Activated CD8-positive, alpha-beta memory T cell treated with anti-CD3 and anti-CD28 coated beads, Interleukin-2, amount 10 ng/mL, durations not matched to agents 7 days and 5 days (primary cell): ENCODE data around the gene BHLHA9. TPM values are rescaled to one million over a fixed set of nuclear protein-coding genes. Genes with fewer than 3 reads are reported as not detected.

Experiments
- ATAC-seq: fragments of 150-1000 bp; cut with Tn5 transposase; one replicate; pipeline ENCODE4 v1.10.0; 2021; ENCODE audit warnings: moderate library complexity
- CTCF ChIA-PET: fragments of 350-600 bp; sonication (Branson Sonifier 250); formaldehyde crosslinking; loops from one replicate; lab custom pipeline; 2021; ENCODE audit warnings: antibody characterized with exemption; lab: Charles Lee
- DNase-seq: peaks from one replicate; pipeline ENCODE4 v3.0.0-alpha.2; 2020
- H3K27ac Mint-ChIP-seq: one replicate; pipeline ENCODE4 v1.8.0; 2021; ENCODE audit warnings: mild to moderate bottlenecking, mixed read lengths
- H3K27me3 Mint-ChIP-seq: one replicate; pipeline ENCODE4 v1.8.0; 2021; ENCODE audit warnings: mixed read lengths
- H3K36me3 Mint-ChIP-seq: one replicate; pipeline ENCODE4 v1.8.0; 2021; ENCODE audit warnings: mild to moderate bottlenecking, mixed read lengths
- H3K4me1 Mint-ChIP-seq: one replicate; pipeline ENCODE4 v1.8.0; 2021; ENCODE audit warnings: mixed read lengths
- H3K4me3 Mint-ChIP-seq: one replicate; pipeline ENCODE4 v1.8.0; 2021; ENCODE audit warnings: mild to moderate bottlenecking, moderate library complexity, mixed read lengths
- H3K9me3 Mint-ChIP-seq: one replicate; pipeline ENCODE4 v1.8.0; 2022; ENCODE audit warnings: low read depth, mixed read lengths
- total RNA-seq, 2 experiments: library from RNA; stranded (reverse); gene quantifications; one replicate each; pipeline ENCODE4 v1.2.3, GENCODE V29; 2021

The BHLHA9 gene
- total RNA-seq: not detected

DNA sequence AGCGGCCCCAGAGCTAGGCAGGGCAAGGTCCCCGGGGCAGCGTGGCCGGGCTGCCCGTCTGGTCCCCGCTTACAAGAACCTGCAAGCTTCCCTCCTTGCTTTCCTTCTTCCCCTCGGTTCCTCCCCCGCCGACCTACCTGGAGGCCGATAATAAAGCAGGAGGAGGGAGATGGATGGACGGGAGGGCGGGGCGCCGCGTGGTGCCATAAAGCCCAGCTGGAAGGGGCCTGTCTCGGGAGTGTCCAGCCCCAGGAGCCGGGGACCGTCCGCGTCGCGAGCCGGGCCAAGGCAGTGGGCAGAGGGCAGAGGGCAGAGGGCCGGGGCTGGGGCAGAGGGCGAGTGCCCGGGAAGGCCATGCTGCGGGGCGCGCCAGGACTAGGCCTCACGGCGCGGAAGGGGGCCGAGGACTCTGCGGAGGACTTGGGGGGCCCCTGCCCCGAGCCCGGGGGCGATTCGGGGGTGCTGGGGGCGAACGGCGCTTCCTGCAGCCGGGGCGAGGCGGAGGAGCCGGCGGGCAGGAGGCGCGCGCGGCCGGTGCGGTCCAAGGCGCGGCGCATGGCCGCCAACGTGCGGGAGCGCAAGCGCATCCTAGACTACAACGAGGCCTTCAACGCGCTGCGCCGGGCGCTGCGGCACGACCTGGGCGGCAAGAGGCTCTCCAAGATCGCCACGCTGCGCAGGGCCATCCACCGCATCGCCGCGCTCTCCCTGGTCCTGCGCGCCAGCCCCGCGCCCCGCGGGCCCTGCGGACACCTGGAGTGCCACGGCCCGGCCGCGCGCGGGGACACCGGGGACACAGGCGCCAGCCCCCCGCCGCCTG is at the start of gene BHLHA9:
Gene BHLHA9, plus strand, starts transcription at position 235 of the 820 bp plus-strand sequence. Its CDS starts 120 bp downstream, at position 355.
- Mint-ChIP-seq H3K4me1 (peaks cover 10% of the 10 kb centered on the region), H3K4me3 (peak within 1 kb of the TSS; percentile 24), H3K36me3 (no peaks in the 10 kb centered on the region), H3K27ac (no peak within 1 kb of the TSS), H3K27me3 (peaks cover 45% of the 10 kb centered on the region), H3K9me3 (no peaks in the 10 kb centered on the region)
- DNase-seq: no peak
- ATAC-seq: no peak
- CTCF ChIA-PET: interaction anchor here (1.9 to 3.7 kb wide), 3 partner anchors 11 to 148 kb away, joined by 5 to 25 read pairs (median 17); no protein-coding TSS in a partner anchor

DNA sequence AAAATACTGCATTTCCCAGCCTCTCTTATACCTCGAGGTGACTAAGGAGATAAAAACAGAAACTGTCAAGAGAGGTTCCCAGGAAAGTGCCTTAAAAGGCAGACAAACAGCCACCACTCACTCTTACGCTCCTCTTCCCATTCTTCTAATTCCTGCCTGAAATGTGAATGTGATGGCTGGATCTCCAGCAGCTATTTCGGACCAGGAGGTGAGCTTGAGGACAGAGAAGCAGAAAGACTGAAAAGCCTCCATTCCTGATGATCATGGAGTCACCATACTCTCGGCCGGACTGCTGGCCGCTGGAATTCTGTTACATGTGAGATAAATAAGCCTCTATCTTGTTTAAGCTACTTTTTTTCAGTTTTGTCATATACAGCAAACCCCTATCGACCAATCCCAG is 49.0 kb upstream of the BHLHA9 start:
- Mint-ChIP-seq H3K36me3 (peaks cover 1% of the 10 kb centered on the region), H3K27ac (no peak overlapping the region), H3K4me1 (no peaks in the 10 kb centered on the region), H3K27me3 (peaks cover 4% of the 10 kb centered on the region), H3K9me3 (no peaks in the 10 kb centered on the region), H3K4me3 (no peak overlapping the region)
- ATAC-seq: no peak
- DNase-seq: no peak
- CTCF ChIA-PET: interaction anchor here (1.4 kb wide), 1 partner anchor 99 kb away, joined by 3 read pairs; no protein-coding TSS in a partner anchor

DNA sequence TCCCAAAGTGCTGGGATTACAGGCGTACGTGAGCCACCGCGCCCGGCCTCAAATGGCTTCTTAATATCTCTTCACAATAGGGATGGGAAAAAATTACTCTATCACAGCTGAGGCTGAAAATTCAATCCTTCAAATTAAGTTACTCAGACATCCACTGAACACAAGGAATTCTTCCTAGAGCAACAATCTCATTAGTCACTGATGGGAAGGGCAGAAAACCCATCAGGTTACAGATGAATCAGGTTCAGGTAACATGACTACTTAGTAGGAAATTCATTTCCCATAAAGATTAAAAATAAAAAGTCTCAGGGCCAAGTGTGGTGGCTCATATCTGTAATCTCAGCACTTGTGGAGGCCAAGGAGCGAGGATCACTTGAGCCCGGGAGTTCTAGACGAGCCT is 47.9 kb upstream of the BHLHA9 start:
- CTCF ChIA-PET: no interaction called here

DNA sequence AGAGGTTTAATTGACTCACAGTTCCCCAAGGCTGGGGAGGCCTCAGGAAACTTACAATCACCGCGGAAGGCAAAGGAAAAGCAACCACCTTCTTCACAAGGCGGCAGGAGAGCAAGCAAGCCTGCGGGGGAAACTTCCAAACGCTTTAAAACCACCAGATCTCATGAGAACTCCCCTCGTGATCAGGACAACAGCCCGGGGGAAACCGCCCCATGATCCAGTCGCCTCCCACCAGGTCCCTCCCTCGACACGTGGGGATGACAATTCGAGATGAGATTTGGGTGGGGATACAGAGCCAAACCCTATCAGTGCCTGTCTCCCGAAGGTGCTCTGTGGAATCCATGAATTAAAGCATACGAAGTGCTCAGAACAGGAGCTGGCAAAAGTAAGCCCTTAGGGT is 46.6 kb upstream of the BHLHA9 start:
- CTCF ChIA-PET: no interaction called here
- DNase-seq: no peak
- H3K4me3 Mint-ChIP-seq: no peak overlapping the region
- H3K4me1 Mint-ChIP-seq: peaks cover 11% of the 10 kb centered on the region
- ATAC-seq: no peak
- peaks cover 9% of the 10 kb centered on the region for H3K36me3 Mint-ChIP-seq
- H3K27ac Mint-ChIP-seq: no peak overlapping the region
- H3K27me3 Mint-ChIP-seq: peaks cover 21% of the 10 kb centered on the region
- no peaks in the 10 kb centered on the region for H3K9me3 Mint-ChIP-seq

More for the DNA sequence above, 47.9 kb upstream of the BHLHA9 start:
- H3K27me3 Mint-ChIP-seq: peaks cover 11% of the 10 kb centered on the region
- peaks cover 1% of the 10 kb centered on the region for H3K4me1 Mint-ChIP-seq
- H3K9me3 Mint-ChIP-seq: no peaks in the 10 kb centered on the region
- H3K4me3 Mint-ChIP-seq: no peak overlapping the region
- ATAC-seq (no peak), DNase-seq (no peak)
- peaks cover 2% of the 10 kb centered on the region for H3K36me3 Mint-ChIP-seq
- no peak overlapping the region for H3K27ac Mint-ChIP-seq

DNA sequence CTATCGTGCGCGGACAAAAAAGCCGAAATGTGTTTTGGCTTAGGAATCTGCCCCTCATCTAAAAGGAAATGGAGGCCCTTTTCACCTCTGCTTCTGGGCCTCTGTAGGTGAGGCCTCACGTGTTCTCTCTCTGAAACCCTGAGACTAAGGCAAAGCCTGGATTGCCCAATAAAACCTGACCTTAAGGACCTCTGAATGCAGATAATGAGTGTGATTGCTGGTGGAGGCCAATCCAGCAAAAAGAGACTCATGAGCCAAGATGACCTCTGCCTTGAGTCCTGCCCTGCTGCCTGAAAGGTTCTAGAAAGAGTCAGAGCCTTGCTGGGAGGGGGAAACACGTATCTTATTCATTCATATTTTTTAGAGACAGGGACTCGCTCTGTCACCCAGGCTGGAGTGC is 45.9 kb upstream of the BHLHA9 start:
- Mint-ChIP-seq H3K4me3 (no peak overlapping the region), H3K36me3 (peaks cover 9% of the 10 kb centered on the region), H3K27me3 (peaks cover 21% of the 10 kb centered on the region), H3K9me3 (no peaks in the 10 kb centered on the region), H3K4me1 (peaks cover 11% of the 10 kb centered on the region), H3K27ac (no peak overlapping the region)
- CTCF ChIA-PET: no interaction called here
- ATAC-seq (no peak), DNase-seq (no peak)

DNA sequence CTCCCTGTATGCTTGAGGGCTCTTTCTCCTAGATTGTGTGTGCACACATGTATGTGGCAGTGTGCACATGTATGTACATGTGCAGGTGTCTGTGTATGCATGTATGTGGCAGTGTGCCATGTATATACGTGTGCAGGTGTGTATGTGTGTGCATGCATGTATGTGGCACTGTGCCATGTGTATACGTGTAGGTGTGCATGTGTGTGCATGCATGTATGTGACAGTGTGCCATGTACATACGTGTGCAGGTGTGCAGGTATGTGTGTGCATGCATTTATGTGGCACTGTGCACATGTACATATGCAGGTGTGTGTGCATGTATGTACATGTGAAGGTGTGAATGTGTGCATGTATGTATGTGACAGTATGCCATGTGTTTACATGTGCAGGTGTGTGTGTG is 43.9 kb upstream of the BHLHA9 start:
- ATAC-seq: no peak
- Mint-ChIP-seq H3K27me3 (peaks cover 33% of the 10 kb centered on the region), H3K4me3 (no peak overlapping the region), H3K4me1 (peaks cover 16% of the 10 kb centered on the region), H3K36me3 (peaks cover 10% of the 10 kb centered on the region), H3K27ac (no peak overlapping the region), H3K9me3 (no peaks in the 10 kb centered on the region)
- DNase-seq: no peak
- CTCF ChIA-PET: interaction anchor here (5.5 kb wide), 1 partner anchor 32 kb away, joined by 24 read pairs; no protein-coding TSS in a partner anchor

DNA sequence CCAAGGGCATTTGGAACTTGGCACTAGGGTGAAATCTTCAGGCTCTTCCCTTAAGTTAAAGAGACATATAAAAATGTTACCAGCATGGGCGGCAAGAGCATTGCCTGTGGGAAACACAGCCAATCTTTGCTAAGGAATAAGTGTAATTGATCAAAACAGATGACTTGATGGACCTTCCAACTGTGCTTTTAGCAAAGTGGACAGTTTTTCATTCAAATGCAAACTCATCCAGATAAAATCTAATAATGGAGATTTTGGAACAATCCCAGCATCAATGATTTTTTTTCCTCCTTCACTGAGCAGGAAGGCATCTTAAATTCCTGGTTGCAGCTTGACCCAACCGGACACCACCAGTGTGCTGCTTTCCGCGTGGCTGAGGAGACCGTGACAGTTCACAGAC is 42.9 kb upstream of the BHLHA9 start:
- Mint-ChIP-seq H3K4me3 (peak overlapping the region; percentile 80), H3K27me3 (peaks cover 43% of the 10 kb centered on the region), H3K36me3 (peaks cover 12% of the 10 kb centered on the region), H3K9me3 (no peaks in the 10 kb centered on the region), H3K27ac (no peak overlapping the region), H3K4me1 (peaks cover 19% of the 10 kb centered on the region)
- ATAC-seq (no peak), DNase-seq (no peak)
- CTCF ChIA-PET: interaction anchor here (1.4 to 5.5 kb wide), 4 partner anchors 27 to 105 kb away, joined by 4 to 24 read pairs (median 14); no protein-coding TSS in a partner anchor

DNA sequence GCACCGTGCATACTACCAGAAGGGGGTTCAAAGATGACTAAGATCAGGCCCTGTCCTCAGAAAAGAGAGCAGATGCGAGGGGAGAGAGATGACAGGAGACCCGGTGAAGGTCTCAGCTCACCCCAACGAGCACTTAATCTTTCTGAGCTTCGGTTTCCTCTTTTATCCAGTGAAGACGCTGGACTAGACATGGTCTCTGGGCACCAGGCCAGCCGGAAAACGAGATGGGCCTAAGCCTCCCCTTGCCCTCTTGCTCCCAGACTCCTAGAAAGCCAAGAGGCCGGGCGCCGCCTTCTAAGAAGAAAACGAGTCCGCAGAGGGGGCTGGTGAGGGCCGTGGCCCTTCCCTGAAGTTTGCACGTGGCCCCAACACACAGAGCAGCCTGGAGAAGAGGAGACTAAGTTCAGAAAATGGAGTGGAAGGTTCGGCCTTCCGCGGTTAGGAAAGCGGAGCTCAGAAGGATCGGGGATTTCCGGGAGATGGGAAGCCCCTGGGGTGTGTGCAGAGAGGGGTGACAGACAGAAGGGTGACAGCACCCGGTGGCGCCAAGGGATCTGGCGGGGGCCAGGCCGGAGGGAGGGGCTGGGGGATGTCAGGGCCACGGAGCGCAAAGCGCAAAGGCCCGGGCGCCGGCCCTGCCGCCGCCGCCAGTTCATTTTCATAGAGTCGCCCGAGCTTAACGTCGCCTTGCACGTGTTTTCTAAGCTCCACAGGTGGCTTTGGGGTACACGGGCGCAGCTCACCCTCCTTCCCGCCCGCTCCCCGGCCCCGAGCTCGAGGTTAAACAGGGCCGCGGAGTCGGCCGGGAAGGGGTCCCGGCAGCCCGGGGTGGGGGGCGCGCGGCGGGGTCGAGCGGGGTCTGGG is 42.1 kb upstream of the BHLHA9 start:
- ATAC-seq (peak; percentile 40), DNase-seq (no peak)
- peaks cover 12% of the 10 kb centered on the region for H3K36me3 Mint-ChIP-seq
- H3K4me1 Mint-ChIP-seq: peaks cover 19% of the 10 kb centered on the region
- no peaks in the 10 kb centered on the region for H3K9me3 Mint-ChIP-seq
- H3K27me3 Mint-ChIP-seq: peaks cover 49% of the 10 kb centered on the region
- CTCF ChIA-PET: interaction anchor here (0.8 to 5.5 kb wide), 9 partner anchors 12 to 170 kb away, joined by 3 to 24 read pairs (median 4); no protein-coding TSS in a partner anchor
- H3K4me3 Mint-ChIP-seq: peak overlapping the region; percentile 80
- no peak overlapping the region for H3K27ac Mint-ChIP-seq

DNA sequence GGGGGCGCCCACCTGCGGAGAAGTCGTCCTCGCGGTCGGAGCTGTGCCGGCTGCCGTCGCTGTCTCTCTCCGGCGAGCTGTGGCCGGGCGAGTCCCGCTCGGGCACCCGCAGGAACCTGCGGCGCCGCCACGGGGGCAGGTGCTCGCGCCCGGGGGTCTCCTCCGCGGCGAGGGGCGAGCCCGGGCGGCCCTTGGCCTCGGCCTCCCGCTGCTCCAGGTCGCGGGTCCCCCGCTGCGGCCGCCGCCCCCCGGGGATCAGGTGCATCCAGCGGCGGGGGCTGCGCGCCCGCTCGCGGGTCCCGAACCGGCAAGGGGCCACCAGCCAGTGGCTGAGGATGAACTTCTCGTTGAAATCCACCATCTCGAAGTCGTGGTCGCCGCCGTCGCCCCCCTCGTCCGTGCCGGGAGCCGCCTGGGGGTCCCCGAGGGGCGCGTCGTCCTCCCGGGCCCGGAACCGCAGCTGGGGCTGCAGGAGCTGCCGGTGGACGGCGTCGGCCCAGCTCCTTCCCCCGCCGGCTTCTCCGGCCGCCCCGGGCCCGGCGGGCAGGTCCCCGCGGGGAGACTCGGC is 41.4 kb upstream of the BHLHA9 start:
- Mint-ChIP-seq H3K4me3 (no peak overlapping the region), H3K4me1 (peaks cover 19% of the 10 kb centered on the region), H3K27ac (no peak overlapping the region), H3K36me3 (peaks cover 12% of the 10 kb centered on the region), H3K9me3 (no peaks in the 10 kb centered on the region), H3K27me3 (peaks cover 49% of the 10 kb centered on the region)
- no peak for DNase-seq
- CTCF ChIA-PET: interaction anchor here (0.8 to 5.5 kb wide), 10 partner anchors 11 to 171 kb away, joined by 3 to 24 read pairs (median 4); no protein-coding TSS in a partner anchor
- ATAC-seq: peak; percentile 7

DNA sequence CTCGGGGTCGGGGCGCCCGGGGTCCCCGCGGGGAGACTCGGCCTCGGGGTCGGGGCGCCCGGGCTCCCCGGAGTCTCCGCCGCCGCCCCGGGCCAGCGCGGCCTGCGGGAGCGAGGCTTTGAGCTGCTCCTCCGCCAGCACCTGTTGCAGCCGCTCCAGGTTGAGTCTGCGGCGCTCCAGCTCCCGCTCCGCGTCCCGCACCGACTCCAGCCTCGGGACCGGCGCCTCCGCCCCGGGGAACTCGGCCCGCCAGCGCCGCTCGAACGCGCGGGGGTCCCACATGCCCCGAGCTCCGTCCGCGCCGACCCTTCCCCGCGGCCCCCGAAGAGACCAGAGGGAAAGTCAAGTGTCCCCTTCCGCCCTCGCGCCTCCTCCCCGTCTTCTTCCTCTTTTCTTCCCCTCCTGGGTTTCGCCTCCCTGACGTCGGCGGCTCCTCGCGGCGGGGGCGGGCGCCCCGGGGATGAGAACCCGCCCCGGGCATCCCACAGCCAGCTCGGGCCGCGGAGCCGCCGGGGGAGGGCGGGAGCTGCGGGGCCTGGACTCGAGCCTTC is 40.8 kb upstream of the BHLHA9 start:
- ATAC-seq (peak; percentile 79), DNase-seq (peak; percentile 57)
- Mint-ChIP-seq H3K4me3 (peak overlapping the region; percentile 81), H3K27ac (no peak overlapping the region), H3K9me3 (no peaks in the 10 kb centered on the region), H3K27me3 (peaks cover 52% of the 10 kb centered on the region), H3K36me3 (peaks cover 12% of the 10 kb centered on the region), H3K4me1 (peaks cover 19% of the 10 kb centered on the region)
- CTCF ChIA-PET: interaction anchor here (0.8 to 5.5 kb wide), 10 partner anchors 11 to 171 kb away, joined by 3 to 24 read pairs (median 4); no protein-coding TSS in a partner anchor

DNA sequence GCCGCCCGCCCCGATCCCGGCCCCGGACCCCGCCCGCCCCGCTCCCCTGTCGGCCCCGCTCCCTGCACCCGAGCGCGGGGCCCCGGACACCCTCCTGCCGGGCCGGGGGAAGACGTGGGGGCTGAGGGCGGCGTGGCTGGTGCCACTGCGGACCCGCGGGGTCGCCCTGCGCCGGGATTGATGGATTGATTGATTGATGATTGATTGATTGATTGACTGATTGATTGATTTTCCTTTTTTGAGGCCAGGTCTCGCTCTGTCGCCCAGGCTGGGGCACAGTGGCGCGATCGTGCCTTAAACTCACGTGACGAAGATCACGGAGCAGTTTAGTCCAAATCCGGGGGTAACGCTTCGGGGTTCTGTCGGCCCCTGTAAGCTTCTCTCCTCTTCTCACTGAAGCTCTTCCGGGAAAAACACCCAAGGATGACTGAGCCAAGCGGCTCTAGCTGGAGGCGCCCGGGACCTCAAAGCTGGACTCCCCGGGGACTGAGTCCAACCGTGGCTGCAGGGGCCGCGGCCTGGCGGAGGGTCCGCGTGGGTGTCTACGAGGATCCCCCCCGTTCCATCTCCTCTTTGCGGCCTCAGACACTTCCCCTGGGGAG is 40.2 kb upstream of the BHLHA9 start:
- no peak for ATAC-seq
- Mint-ChIP-seq H3K27ac (peak overlapping the region; percentile 61), H3K36me3 (peaks cover 12% of the 10 kb centered on the region), H3K9me3 (no peaks in the 10 kb centered on the region), H3K4me1 (peaks cover 19% of the 10 kb centered on the region), H3K4me3 (peak overlapping the region; percentile 81), H3K27me3 (peaks cover 52% of the 10 kb centered on the region)
- DNase-seq: no peak
- CTCF ChIA-PET: interaction anchor here (1.0 to 5.5 kb wide), 6 partner anchors 24 to 136 kb away, joined by 3 to 24 read pairs (median 6); no protein-coding TSS in a partner anchor

DNA sequence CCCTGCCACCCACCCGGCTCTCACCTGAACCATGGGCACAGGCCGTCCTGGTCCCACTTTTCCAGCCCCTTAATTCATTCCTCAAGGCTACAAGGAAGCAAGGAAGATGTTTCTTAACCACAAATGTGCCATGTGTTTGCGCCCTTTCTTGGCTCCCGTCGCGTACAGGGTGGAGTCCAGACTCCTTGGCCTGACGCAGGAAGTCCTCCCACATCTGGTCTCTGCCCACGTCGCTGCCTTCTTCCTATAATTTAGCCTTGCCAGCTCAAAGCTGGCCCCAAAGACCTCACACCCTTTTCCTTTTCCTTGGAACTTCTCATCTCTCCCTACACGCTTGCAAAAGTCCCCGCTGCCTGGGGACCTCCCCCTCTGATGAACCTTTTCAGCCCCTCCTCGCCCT is 38.8 kb upstream of the BHLHA9 start:
- Mint-ChIP-seq H3K27me3 (peaks cover 48% of the 10 kb centered on the region), H3K9me3 (no peaks in the 10 kb centered on the region), H3K4me3 (peak overlapping the region; percentile 27), H3K4me1 (peaks cover 19% of the 10 kb centered on the region), H3K36me3 (peaks cover 10% of the 10 kb centered on the region), H3K27ac (no peak overlapping the region)
- no peak for DNase-seq
- no peak for ATAC-seq
- CTCF ChIA-PET: interaction anchor here (1.6 to 5.5 kb wide), 2 partner anchors 26 to 36 kb away, joined by 3 to 24 read pairs; no protein-coding TSS in a partner anchor
